ENCODE measurements around the gene EGR2.
A peak's percentile ranks its signal among the peaks of the same experiment; 100 is the strongest.
"Not testable (repeated sequence)": the region's sequence is repeated elsewhere in the genome, so short reads cannot be mapped to it uniquely, and the experiment has no call there.

EGR2 gene

DNA sequence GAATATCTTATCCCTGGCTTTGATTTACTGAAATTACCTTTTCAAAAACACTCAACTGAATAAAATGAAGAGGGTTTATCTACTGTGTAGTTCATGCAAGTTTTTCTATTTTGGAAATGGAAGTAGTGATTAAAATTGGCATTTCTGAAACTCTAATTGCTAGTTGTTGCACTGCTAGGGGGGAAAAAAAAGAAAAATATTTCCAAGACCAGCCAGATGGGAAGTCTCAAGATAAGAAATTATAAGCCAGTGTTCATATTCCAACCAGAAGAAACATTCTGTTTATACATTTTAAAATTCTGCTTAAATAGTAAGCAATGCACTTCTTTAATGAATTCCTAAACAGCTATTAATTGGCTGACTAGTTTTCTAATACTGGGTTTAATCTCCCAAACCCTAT is 21.1 kb downstream of the EGR2 start:
- DNase-seq (ENCODE audit: low read depth in 3 of 3): no peak

GRCh38 chr10:62794306-62794705 is 21.9 kb downstream of the EGR2 start:
- no peak for DNase-seq (ENCODE audit: low read depth in 3 of 3)

DNA sequence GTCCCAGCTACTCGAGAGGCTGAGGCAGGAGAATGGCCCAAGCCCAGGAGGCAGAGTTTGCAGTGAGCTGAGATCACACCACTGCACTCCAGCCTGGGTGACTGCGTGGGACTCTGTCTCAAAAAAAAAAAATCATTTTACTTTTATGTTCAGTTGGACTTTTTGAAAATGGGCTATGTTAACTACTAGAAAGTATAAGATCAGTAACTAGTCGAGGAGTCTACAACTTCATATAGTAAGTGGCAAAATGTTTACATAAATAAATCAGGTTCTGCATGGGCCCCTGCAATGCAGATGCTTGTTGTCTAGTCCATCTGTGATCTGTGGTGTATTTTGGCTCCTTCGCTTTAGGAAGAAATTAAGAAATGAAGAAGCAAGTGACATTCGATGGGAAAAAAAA is 23.9 kb downstream of the EGR2 start:
- DNase-seq (ENCODE audit: low read depth in 3 of 3): no peak

- DNase-seq (ENCODE audit: low read depth in 3 of 3): no peak
Measured at GRCh38 chr10:62790571-62790970, 25.6 kb downstream of the EGR2 start.

- DNase-seq (ENCODE audit: low read depth in 3 of 3): no peak
Measured at GRCh38 chr10:62790019-62790555, 26.1 kb downstream of the EGR2 start.

GRCh38 chr10:62788861-62789467 is 27.2 kb downstream of the EGR2 start:
- no peak for DNase-seq (ENCODE audit: low read depth in 3 of 3)

DNA sequence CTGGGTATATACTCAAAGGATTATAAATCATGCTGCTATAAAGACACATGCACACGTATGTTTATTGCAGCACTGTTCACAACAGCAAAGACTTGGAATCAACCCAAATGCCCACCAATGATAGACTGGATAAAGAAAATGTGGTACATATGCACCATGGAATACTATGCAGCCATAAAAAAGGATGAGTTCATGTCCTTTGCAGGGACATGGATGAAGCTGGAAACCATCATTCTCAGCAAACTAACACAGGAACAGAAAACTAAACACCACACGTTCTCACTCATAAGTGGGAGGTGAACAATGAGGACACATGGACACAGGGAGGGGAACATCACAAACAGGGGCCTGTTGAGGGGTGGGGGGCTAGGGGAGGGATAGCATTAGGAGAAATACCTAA is 27.9 kb downstream of the EGR2 start:
- DNase-seq (ENCODE audit: low read depth in 3 of 3): not testable (repeated sequence)

DNA sequence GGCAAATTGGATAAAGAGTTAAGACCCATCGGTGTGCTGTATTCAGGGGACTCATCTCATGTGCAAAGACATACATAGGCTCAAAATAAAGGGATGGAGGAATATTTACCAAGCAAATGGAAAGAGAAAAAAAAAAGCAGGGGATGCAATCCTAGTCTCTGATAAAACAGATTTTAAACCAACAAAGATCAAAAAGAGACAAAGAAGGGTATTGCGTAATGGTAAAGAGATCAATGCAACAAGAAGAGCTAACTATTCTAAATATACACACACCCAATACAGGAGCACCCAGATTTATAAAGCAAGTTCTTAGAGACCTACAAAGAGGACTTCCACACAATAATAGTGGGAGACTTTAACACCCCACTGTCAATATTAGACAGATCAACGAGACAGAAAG is 31.6 kb downstream of the EGR2 start:
- DNase-seq (ENCODE audit: low read depth in 3 of 3): not testable (repeated sequence)

DNA sequence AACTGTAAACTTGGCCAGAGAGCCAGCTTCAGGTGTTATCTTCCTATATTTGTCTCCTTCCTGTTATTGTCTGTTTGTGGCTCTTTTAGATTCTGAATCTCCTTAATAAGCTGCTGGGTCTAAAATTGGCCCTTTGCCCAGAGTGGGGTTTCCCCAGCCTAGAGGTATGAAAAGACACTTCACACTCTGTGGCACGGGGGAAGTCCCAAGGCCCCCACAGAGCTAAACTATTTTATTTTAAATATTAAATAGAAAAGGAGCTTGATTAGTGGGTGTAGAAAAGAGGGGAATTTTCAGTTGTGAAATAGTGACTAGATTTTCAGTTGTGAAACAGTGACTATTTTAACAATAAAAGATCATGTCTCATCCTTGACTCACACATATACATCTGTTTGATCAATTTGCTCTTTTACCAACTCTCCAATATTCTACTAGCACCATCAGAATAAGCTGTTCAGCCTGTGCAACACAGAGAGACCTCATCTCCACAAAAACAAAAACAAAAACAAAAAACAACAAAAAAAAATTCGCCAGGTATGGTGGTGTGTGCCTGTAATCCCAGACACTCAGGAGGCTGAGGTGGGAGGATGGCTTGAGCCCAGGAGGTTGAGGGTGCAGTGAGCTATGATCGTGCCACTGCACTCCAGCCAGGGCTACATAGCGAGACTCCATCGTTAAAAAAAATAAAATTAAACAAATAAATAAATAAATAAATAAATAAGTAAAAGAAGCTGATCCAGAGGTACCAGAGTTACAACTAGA is 36.5 kb downstream of the EGR2 start:
- peak; percentile 51 to 88 (median 78) for DNase-seq (ENCODE audit: low read depth in 3 of 3)

DNA sequence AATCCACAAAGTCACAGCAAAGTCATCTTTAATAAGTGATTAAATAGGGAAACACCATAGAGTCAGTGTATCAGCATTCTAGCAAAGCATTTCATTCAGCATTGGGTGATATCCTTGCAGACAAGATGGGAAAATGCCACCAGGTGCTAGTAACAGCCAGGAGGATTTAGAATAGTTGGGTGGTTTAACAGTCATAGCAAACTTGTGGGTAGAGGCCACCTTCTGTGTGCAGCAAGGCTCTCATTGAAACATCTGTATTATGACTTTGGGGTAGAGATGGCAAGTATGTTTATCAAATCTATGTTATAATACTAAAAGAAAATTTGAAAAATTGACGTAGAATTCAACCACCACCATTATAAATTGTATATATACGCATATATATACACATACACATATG is 38.0 kb downstream of the EGR2 start:
- no peak for DNase-seq (ENCODE audit: low read depth in 3 of 3)

DNA sequence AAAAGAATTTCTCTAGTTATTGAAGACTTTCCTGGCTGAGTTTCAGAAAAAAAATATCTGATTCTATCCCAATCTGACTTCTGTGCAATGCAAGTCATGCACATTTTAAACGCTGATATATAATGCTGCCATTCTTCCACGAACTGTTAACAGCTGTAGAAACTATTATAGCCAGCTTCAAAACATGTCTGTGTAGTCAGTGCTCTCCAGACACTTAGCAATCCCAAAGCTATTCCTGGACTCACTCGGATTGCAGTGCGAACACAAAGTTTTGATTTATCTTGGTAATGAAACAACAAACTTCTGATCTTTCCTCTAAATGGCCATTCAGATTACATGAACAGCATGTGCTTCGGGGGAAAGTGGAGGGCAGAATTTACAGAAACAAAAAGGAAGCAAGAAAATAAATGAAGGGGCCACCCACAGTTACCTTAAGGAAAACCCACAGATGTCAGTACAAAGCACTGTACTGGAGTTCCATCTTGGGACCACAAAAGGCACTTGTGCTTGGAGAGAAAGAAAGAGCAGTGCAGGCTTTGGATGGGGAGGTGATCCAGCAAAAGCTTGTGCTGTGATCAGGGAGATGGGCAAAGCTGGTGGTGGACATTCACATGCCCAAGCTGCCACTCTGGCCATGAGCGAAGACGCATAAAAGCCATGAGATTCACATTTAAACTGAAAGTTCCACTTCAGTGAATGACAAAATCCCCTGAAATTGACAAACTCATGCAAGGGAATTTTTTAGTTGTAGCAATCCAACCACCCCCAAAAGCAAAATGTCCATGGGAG is 43.8 kb downstream of the EGR2 start:
- DNase-seq (ENCODE audit: low read depth in 3 of 3): no peak

GRCh38 chr10:62769574-62770242 is 46.5 kb downstream of the EGR2 start:
- DNase-seq (ENCODE audit: low read depth in 3 of 3): no peak

- no peak for DNase-seq (ENCODE audit: low read depth in 3 of 3)
Measured at GRCh38 chr10:62766386-62766785, 49.8 kb downstream of the EGR2 start.

DNA sequence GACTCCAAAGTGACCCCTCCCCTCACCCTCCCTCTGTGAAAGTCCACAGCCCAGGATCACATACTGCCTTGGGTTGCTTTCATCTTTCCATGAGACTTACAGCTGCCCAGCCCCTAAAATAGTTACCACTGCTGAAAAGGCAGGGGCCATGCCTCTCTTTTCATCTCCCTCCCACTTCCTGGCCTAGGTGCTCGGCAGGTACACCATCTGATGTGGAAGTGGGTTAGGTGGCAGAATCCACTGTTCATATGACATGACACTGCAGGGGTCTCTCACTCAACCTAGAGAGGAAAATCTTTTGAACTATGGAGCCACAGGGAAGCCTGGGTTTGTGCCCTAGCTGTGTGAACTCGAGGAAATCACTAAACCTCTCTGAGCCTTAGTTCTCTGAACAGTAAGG is 50.4 kb downstream of the EGR2 start:
- no peak for DNase-seq (ENCODE audit: low read depth in 3 of 3)

GRCh38 chr10:62764011-62764410 is 52.2 kb downstream of the EGR2 start:
- DNase-seq (ENCODE audit: low read depth in 3 of 3): no peak

GRCh38 chr10:62763155-62763554 is 53.0 kb downstream of the EGR2 start:
- DNase-seq (ENCODE audit: low read depth in 3 of 3): no peak

Measured in stimulated activated CD4-positive, alpha-beta T cell treated with anti-CD3 and anti-CD28 coated beads, TNF-alpha, amount 100 ng/mL, for 4 hours (primary cell).